ENCODE measurements around the gene SENP5. TPM values are rescaled to one million over a fixed set of nuclear protein-coding genes. Genes with fewer than 3 reads are reported as not detected.
"Not testable (repeated sequence)": the region's sequence is repeated elsewhere in the genome, so short reads cannot be mapped to it uniquely, and the experiment has no call there.

Gene SENP5
- polyA plus RNA-seq, 1 donor = 24.0 TPM

- no CpG with 5 or more reads among the region's 9 CpGs for WGBS (ENCODE audit: insufficient coverage, low lambda C conversion rate)
- Histone ChIP-seq H3K4me3 (ENCODE audit: low read length) (no peak overlapping the region), H3K36me3 (ENCODE audit: control insufficient read depth, insufficient read depth, low read length) (no peaks in the 10 kb centered on the region), H3K4me1 (ENCODE audit: control insufficient read depth, insufficient read depth, low read length) (no peaks in the 10 kb centered on the region), H3K27ac (ENCODE audit: low read length) (no peak overlapping the region), H3K9me3 (ENCODE audit: control insufficient read depth, low read depth, low read length) (no peaks in the 10 kb centered on the region), H3K27me3 (ENCODE audit: control insufficient read depth, insufficient read depth, low read length) (no peaks in the 10 kb centered on the region)
- no peak for DNase-seq
Measured at GRCh38 chr3:196843435-196844110, 24.1 kb upstream of the SENP5 start.

- H3K4me3 ChIP-seq (ENCODE audit: low read length); DNase-seq; H3K36me3 ChIP-seq (ENCODE audit: control insufficient read depth, insufficient read depth, low read length); H3K9me3 ChIP-seq (ENCODE audit: control insufficient read depth, low read depth, low read length); H3K4me1 ChIP-seq (ENCODE audit: control insufficient read depth, insufficient read depth, low read length); H3K27ac ChIP-seq (ENCODE audit: low read length); H3K27me3 ChIP-seq (ENCODE audit: control insufficient read depth, insufficient read depth, low read length): not testable (repeated sequence)
- WGBS (ENCODE audit: insufficient coverage, low lambda C conversion rate) = no CpG with 5 or more reads among the region's 22 CpGs
Measured at GRCh38 chr3:196844235-196845219, 23.2 kb upstream of the SENP5 start.

GRCh38 chr3:196848375-196848774 is 19.3 kb upstream of the SENP5 start:
- H3K9me3 ChIP-seq (ENCODE audit: control insufficient read depth, low read depth, low read length); H3K4me3 ChIP-seq (ENCODE audit: low read length); DNase-seq; H3K36me3 ChIP-seq (ENCODE audit: control insufficient read depth, insufficient read depth, low read length); H3K4me1 ChIP-seq (ENCODE audit: control insufficient read depth, insufficient read depth, low read length); H3K27ac ChIP-seq (ENCODE audit: low read length); H3K27me3 ChIP-seq (ENCODE audit: control insufficient read depth, insufficient read depth, low read length): not testable (repeated sequence)
- WGBS (ENCODE audit: insufficient coverage, low lambda C conversion rate) = no CpG with 5 or more reads among the region's 4 CpGs

- Histone ChIP-seq H3K27me3 (ENCODE audit: control insufficient read depth, insufficient read depth, low read length) (no peaks in the 10 kb centered on the region), H3K36me3 (ENCODE audit: control insufficient read depth, insufficient read depth, low read length) (no peaks in the 10 kb centered on the region), H3K9me3 (ENCODE audit: control insufficient read depth, low read depth, low read length) (no peaks in the 10 kb centered on the region), H3K4me3 (ENCODE audit: low read length) (no peak overlapping the region), H3K4me1 (ENCODE audit: control insufficient read depth, insufficient read depth, low read length) (no peaks in the 10 kb centered on the region), H3K27ac (ENCODE audit: low read length) (no peak overlapping the region)
- DNase-seq = no peak
- 53% methylated on average over 3 of the region's 11 CpGs for WGBS (ENCODE audit: insufficient coverage, low lambda C conversion rate)
Measured at GRCh38 chr3:196849180-196849741, 18.5 kb upstream of the SENP5 start.

GRCh38 chr3:196863000-196863399 is 4.7 kb upstream of the SENP5 start:
- H3K9me3 ChIP-seq (ENCODE audit: control insufficient read depth, low read depth, low read length); H3K36me3 ChIP-seq (ENCODE audit: control insufficient read depth, insufficient read depth, low read length); H3K4me1 ChIP-seq (ENCODE audit: control insufficient read depth, insufficient read depth, low read length); H3K4me3 ChIP-seq (ENCODE audit: low read length); H3K27me3 ChIP-seq (ENCODE audit: control insufficient read depth, insufficient read depth, low read length); DNase-seq; H3K27ac ChIP-seq (ENCODE audit: low read length): not testable (repeated sequence)
- WGBS (ENCODE audit: insufficient coverage, low lambda C conversion rate) = 100% methylated on average over 2 of the region's 8 CpGs

- DNase-seq = peak in 1 of 2 donors; percentile 5
- peak overlapping the region; percentile 67 for H3K4me3 ChIP-seq (ENCODE audit: low read length)
- H3K36me3 ChIP-seq (ENCODE audit: control insufficient read depth, insufficient read depth, low read length) = peaks cover 4% of the 10 kb centered on the region
- H3K9me3 ChIP-seq (ENCODE audit: control insufficient read depth, low read depth, low read length) = peaks cover 2% of the 10 kb centered on the region
- no peaks in the 10 kb centered on the region for H3K27me3 ChIP-seq (ENCODE audit: control insufficient read depth, insufficient read depth, low read length)
- peaks cover 4% of the 10 kb centered on the region for H3K4me1 ChIP-seq (ENCODE audit: control insufficient read depth, insufficient read depth, low read length)
- H3K27ac ChIP-seq (ENCODE audit: low read length) = peak overlapping the region; percentile 97
- WGBS (ENCODE audit: insufficient coverage, low lambda C conversion rate) = 21% methylated on average over 2 of the region's 6 CpGs
Measured at GRCh38 chr3:196867155-196867506, 589 bp upstream of the SENP5 start.

- Histone ChIP-seq H3K36me3 (ENCODE audit: control insufficient read depth, insufficient read depth, low read length) (peaks cover 4% of the 10 kb centered on the region), H3K27ac (ENCODE audit: low read length) (peak overlapping the region; percentile 86), H3K9me3 (ENCODE audit: control insufficient read depth, low read depth, low read length) (peaks cover 2% of the 10 kb centered on the region), H3K4me3 (ENCODE audit: low read length) (peak overlapping the region; percentile 70), H3K27me3 (ENCODE audit: control insufficient read depth, insufficient read depth, low read length) (no peaks in the 10 kb centered on the region), H3K4me1 (ENCODE audit: control insufficient read depth, insufficient read depth, low read length) (peaks cover 4% of the 10 kb centered on the region)
- peak in 1 of 2 donors; percentile 9 for DNase-seq
- 20% methylated on average over 1 of the region's 29 CpGs for WGBS (ENCODE audit: insufficient coverage, low lambda C conversion rate)
Measured at GRCh38 chr3:196868297-196868661, 559 bp downstream of the SENP5 start.

- H3K27me3 ChIP-seq (ENCODE audit: control insufficient read depth, insufficient read depth, low read length) = no peaks in the 10 kb centered on the region
- no peak for DNase-seq
- peaks cover 4% of the 10 kb centered on the region for H3K4me1 ChIP-seq (ENCODE audit: control insufficient read depth, insufficient read depth, low read length)
- H3K4me3 ChIP-seq (ENCODE audit: low read length) = no peak overlapping the region
- no peaks in the 10 kb centered on the region for H3K9me3 ChIP-seq (ENCODE audit: control insufficient read depth, low read depth, low read length)
- WGBS (ENCODE audit: insufficient coverage, low lambda C conversion rate) = 100% methylated on average over 1 of the region's 4 CpGs
- H3K36me3 ChIP-seq (ENCODE audit: control insufficient read depth, insufficient read depth, low read length) = peaks cover 4% of the 10 kb centered on the region
- no peak overlapping the region for H3K27ac ChIP-seq (ENCODE audit: low read length)
Measured at GRCh38 chr3:196872316-196872715, 4.6 kb downstream of the SENP5 start.

GRCh38 chr3:196874511-196875094 is 6.9 kb downstream of the SENP5 start:
- not testable (repeated sequence) for H3K27me3 ChIP-seq (ENCODE audit: control insufficient read depth, insufficient read depth, low read length); H3K9me3 ChIP-seq (ENCODE audit: control insufficient read depth, low read depth, low read length); H3K4me1 ChIP-seq (ENCODE audit: control insufficient read depth, insufficient read depth, low read length); H3K27ac ChIP-seq (ENCODE audit: low read length); DNase-seq; H3K4me3 ChIP-seq (ENCODE audit: low read length); H3K36me3 ChIP-seq (ENCODE audit: control insufficient read depth, insufficient read depth, low read length)
- WGBS (ENCODE audit: insufficient coverage, low lambda C conversion rate) = no CpG with 5 or more reads among the region's 7 CpGs

GRCh38 chr3:196875258-196875657 is 7.5 kb downstream of the SENP5 start:
- 80% methylated on average over 2 of the region's 2 CpGs for WGBS (ENCODE audit: insufficient coverage, low lambda C conversion rate)
- no peak overlapping the region for H3K4me3 ChIP-seq (ENCODE audit: low read length)
- H3K27ac ChIP-seq (ENCODE audit: low read length) = no peak overlapping the region
- H3K4me1 ChIP-seq (ENCODE audit: control insufficient read depth, insufficient read depth, low read length) = no peaks in the 10 kb centered on the region
- peaks cover 4% of the 10 kb centered on the region for H3K36me3 ChIP-seq (ENCODE audit: control insufficient read depth, insufficient read depth, low read length)
- H3K27me3 ChIP-seq (ENCODE audit: control insufficient read depth, insufficient read depth, low read length) = no peaks in the 10 kb centered on the region
- H3K9me3 ChIP-seq (ENCODE audit: control insufficient read depth, low read depth, low read length) = no peaks in the 10 kb centered on the region
- DNase-seq = no peak
